HG03342 (cell line): Measurements from ENCODE around the gene LMNA.
A peak's percentile ranks its signal among the peaks of the same experiment; 100 is the strongest.

ENCODE experiments used
- ATAC-seq: cut with Tn5 transposase; IDR thresholded peaks from one replicate; pipeline ENCODE4 v1.9.1; 2021; ENCODE audit warnings: mild to moderate bottlenecking, moderate library complexity; ENCODE audit not compliant: unreplicated experiment

LMNA gene

DNA sequence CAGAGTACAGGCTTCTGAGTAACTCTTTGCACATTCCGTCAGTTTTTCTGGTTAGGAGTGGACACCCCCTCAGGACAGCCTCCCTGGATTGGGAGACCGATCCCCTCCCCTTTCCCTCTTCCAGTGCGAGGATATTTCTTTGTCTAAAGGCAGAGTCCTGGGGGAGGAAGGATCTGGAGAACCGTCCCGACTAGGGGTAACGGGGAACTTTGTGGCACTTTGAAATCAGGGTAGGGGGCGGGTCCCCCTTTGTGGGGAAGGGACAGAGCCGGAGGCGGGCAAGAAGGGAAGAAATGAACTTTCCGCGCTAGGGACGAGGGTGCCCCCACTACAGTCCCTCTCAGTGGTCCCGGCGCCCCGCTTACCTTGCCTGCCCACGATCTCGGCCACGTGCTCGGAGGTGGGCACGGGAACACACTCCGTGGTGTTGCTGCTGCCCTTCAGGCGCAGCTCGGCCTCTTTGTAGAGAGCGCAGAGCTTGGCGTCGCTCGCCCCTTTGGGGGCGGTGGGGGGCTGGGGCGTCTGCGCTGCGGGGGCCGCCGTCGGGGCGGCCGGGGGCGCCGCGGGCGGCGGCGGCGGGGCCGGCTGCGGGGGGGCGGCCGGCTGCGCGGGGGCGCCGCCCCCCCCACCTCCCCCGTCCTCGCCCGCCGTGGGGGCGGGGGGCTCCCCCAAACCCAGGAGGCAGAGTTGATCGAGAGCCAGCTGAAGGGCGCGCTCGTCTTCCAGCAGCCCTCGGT is 33.2 kb upstream of the LMNA start:
- no peak for ATAC-seq

GRCh38 chr1:156081917-156082308 is 32.6 kb upstream of the LMNA start:
- ATAC-seq: no peak

DNA sequence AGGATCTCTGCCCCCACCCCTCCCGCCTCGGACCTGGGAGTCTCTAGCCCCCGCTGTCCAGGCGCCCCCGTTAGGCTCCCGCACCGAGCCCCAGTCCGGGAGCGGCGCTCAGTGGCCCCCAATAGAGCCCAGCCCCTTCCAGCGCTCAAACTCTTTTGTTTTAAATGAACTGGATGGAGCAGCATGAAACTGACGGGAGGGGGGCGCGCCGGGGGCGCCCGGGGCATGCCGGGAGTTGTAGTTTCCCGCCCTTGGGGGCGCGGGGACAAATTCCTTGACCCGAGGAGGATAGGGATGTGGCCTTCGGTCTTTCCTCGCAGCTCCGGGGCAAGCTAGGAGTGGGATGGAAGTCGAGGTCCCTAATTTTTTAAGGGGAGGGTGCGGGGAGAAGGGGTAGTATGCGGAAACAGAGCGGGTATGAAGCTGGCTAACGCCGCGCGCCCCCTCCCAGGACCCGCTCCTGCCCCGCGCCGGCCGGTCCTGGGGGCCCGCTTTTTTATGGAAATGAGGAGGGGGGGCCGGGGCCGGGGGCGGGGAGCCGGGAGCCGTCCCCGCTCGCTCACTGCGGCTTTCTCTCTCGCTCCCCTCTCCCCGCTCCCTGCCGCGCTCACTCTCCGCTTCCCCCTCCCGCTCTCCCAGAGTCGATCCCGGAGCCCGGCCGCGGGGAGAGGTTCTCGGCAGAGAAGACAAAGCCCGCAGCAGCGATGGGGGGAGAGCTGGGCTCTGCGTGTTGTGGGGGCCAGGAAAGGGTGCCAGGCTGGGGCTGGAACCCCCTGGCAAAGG is 32.0 kb upstream of the LMNA start, which contains the start of gene MEX3A:
Gene MEX3A (minus strand): TSS at position 157 of the 783 bp plus-strand sequence. CDS start 467 bp downstream, outside the sequence.
- ATAC-seq: no peak

DNA sequence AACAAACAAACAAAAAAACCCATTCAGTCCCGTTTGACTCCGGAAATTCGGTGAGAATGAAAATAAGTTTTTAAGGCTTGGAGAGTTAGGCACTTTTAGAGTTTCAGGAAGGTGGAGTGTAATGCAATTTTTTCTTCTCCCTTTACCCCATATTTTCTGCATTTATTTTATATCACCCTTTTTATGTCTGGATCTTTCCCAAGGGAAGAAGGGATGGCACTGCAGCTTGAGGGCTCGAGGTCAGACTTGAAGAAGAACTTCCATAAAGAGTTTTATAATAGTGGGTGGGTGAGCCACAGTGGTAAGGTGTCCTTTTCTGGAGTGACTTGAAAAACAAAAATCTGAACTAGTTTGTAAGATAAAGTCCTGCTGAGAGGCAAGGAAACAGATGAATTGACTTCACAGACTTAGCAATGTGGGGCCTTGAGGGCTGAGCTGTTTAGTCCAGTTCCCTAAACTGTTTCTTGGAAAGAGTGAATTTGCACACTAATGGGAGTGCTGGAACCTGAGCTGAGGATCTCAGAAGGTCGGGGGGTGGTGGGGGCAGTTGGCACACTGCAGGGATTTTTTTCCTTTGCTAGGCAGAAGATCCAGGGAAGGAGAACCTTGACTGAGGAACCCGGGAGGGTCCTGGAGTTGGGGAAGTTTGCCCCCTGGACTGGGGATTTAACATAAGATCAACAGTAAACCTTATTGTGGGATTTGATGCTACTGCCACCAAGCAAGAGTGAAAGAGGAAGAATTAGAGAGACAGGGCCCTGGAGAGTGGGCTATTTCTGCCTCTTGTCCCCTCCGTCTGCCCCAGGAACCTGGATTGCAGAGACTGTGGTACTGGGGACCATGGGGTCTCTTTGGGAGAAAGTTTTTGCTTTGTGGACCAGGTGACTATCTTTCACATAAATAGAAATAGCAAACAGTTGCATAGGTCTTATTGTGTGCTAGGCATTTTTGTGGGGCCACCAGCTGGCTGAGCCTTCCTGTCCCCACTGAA is 30.4 kb upstream of the LMNA start:
- no peak for ATAC-seq

DNA sequence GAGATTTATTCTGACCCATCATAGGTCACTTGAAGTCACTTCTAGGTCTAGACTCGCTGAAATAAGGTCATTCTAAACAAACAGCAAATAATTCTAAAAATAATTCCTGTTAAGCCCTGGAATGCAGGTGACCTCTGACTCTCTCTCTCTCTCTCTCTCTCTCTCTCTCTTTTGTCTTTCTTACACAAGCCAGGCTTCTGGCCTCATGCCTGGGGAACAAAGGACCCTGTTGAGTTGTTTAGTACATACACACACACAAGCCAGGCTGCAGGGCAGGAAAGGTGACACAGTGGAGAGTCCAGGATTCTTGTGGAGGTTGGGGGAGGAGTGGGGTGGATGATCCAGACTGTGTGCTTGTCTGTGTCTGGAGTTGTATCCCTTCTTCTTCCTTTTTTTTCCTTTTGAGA is 28.3 kb upstream of the LMNA start:
- no peak for ATAC-seq

GRCh38 chr1:156089704-156090103 is 24.8 kb upstream of the LMNA start:
- no peak for ATAC-seq

DNA sequence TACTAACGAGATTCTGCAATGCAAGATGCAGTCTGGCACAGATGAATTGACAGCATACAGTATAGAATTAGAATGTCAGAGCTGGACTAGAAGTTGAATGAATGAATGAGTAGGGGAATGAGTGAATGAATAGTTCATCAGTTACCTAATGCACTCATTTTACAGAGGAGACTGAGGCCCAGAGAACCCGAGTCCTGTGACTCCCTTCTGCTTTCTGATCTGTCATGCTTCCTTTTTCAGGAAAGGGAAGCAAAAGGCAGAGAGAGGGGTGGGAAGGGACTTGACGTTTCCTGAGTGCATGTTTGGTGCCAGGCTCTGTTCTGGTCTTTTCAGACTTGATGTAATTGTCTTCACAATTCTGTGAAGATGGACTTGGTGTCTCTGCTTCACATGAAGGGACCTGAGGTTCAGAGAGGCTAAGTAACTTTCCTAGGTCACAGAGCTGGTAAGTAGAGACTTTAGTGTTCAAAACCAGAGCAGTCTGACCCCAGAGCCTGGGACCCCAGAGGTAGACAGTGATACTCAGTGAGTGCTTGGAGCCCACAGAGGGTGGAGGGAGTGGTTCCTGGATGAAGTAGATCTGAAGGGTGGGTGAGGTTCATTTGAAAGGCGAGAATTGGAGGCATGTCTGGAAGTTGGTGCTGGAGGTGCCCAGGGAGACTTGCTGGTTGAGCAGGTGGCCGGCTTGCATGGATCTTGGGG is 24.2 kb upstream of the LMNA start:
- ATAC-seq: no peak

DNA sequence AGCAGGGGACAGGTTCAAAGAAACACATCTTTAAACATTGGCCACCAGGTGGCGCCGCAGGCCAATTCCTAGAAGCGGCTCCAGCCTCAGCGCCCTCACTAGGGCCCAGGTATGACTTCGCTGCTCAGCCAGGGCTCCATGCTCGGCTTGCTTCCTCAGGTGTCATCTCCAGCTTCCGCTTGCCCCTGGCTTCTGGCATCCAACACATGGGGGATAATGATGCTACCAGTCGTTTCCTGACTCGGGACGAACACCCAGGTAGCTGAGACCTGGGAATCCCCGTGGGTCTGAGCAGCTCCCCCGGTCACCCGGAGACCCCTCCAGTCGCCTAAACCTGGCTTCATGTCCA is 23.7 kb upstream of the LMNA start:
- peak; percentile 80 for ATAC-seq

DNA sequence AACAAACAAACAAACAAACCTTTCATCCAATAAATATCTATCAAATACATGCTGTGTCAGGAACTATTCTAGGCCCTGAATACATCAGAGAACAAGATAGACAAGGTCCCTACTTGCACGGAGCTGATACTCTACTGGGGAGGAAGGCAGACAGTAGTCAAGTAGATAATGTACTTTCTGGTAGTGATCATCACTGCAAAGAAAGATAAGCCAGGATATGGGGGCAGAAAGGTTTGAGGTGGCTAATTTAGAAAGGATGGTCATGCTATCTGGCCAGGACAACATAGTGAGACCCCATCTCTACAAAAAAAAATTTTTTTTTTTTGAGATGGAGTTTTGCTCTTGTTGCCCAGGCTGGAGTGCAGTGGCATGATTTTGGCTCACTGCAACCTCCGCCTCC is 22.9 kb upstream of the LMNA start:
- ATAC-seq: no peak

- no peak for ATAC-seq
These were observed 18.5 kb upstream of the LMNA start for GRCh38 chr1:156095906-156096508.

DNA sequence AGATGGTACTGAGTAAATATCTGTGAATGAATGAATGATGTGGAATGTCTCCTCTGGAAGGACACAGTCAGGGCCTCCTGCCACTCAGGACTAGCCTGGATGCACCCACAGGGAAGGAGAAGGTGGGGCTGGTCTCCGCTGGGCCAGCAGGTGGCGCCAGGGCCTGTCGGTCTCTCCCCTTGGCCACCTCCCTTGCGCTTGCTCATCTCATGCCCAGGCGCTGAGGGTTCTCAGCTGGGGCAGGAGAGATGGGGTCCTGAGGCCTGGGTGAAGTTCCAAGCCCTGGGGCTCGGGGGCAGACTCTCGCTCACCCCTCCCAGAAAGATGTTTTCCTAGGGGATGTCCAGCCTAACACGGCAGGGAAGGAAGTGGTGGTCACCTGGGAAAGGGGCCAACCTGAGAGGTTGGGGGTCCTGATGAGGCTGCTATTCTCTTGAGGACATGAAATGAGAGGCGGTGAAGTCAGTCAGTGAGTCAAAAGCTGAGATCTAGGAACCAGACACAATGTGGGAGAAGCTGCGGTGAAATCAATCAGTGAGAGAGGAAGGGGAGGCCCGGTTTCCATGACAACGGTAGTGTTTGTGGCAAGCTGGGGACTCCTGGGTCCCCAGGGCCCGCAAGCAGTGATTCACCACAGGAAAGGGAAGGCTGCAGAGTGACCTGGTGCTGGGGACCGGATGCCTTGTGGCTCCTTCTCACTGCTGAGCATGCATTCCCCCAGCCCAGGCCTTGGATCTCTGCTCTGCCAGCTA is 17.7 kb upstream of the LMNA start:
- ATAC-seq: peak; percentile 64

- ATAC-seq: no peak
These were observed 16.9 kb upstream of the LMNA start for GRCh38 chr1:156097499-156098178.

DNA sequence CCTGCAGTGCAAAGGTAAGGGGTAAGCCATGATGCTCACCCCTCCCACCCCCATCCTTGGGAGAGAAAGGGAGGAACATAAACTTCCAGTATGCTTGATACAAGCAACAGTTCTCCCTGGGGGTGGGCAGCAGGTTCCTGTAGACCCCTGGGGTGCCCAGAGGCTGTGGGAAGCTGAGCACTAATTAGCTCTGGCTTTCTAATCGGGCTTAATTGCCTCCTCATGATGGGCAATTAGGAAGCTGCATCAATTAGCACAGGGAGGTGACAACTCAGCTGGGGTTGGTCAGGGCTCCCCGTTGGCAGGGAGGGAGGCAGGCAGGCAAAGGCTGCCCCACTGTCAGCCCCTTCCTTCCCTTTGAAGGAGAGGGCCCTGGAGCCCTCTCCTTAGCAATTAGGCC is 15.7 kb upstream of the LMNA start:
- no peak for ATAC-seq

DNA sequence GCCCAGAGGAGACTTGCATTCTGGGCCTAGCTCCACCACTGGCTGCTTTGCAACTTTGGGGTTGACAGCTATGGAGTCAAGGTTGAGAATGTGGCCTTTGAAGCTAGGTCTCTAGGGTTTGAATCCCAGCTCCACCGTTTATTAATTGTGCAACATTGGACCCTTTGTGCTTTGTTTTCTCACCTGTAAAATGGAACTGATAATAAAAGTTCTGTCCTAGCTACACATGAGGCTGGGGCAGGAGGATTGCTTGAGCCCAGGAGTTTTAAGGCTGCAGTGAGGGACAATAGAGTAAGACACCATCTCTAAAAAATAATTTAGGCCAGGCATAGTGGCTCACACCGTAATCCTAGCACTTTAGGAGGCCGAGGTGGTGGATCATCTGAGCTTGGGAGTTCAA is 15.2 kb upstream of the LMNA start:
- no peak for ATAC-seq

DNA sequence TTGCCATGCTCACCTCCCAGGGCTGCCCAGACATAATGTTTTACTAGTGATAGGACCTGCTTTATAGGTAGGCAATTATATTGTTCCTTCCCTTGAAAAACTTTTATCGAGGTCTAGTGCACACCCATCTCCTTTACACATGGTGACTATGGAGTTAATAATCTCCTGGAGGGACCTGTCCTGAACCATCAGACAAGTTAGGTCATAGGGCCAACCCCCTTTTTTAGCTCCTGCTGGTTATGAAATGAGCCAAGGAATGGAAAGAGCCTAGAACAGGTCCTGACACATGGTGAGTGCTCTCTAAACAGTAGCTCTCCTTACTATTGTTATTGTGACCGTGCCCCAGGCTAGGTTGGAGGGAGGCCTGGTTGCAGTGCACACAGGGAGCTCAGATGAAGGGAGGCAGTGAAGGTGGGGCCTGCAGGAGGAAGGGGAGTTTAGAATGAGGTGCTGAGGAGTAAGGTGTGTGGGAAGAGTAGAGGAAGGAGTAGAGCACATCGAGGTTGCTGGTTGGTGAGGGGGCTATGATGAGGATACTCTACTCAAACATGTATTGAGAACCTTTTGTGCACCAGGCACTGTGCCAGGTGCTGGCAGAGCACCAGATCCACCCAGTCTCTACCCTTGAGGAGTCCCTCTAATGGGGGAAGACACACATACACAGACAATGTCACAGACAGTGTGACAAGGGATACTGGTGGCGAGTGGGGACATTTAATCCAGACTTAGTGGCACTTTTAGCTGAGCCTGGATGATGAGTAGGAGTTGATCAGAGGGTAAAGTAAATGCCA is 14.1 kb upstream of the LMNA start:
- ATAC-seq: no peak

DNA sequence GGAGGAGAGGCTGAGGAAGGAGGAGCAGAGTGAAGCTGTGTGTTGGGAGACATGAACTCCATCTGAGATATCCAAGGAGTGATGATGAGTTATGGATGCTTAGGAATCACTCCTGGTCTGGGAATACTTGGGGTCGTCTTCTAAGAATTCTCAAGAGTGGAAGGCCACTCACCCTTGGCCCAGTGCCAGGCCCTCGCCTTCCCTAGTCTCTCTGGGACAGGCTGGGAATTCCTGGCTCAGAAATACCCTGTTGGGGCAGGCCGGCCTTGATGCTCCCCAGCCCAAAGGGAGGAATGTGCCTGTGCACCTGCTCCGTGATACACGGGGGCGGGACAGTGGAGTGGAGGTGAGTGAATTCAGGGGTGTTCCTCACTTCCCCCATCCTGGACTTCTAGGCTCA is 12.6 kb upstream of the LMNA start:
- ATAC-seq: no peak

DNA sequence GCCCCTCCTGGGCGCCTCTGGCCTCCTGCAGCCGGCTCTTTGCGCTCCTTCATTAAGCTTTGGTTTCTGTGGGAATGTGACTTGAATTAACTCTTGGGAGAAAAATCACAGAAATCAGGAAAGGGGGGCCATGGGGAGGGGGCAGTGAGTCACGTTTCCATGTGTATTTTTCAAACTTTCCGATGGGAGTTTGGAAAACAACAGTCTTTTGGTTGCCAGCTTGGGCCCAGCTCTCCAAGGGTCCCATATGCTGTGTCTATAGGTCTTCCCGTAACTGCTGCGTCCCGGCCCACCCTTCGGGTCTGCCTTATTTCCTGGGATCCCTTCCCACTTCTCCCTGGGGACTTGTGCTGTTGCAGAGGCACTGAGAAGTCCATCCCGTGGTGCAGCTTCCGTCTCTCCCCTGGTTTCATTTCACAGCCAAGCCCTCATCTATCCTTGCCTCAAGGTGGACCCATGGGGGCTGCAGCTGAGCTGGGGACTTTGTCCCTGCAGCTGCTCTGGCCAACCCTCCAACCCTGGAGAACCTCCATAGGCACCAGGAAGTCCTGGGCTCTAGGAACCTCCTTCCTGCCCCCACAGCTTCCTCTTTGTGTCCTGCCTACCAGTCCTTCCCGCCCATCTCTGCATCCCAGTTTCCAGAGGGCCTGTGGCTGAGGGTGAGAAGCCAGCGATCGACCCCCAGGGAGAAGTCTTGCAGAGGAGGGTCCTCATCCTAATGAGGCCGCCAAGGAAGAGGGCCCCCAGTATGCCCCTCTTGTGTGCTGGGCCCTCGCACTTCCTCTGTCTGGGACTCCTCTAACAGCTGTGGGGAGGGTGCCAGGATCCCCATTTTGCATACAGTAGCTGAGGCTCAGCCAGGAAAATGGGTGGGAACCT is 11.6 kb upstream of the LMNA start:
- ATAC-seq: no peak
